ENCODE data around the gene NRROS. TPM values are rescaled to one million over a fixed set of nuclear protein-coding genes. Genes with fewer than 3 reads are reported as not detected.

Gene NRROS
- polyA plus RNA-seq, 1 of the 3 experiments (the other 2 are of a cell fraction) = 0.25 TPM

DNA sequence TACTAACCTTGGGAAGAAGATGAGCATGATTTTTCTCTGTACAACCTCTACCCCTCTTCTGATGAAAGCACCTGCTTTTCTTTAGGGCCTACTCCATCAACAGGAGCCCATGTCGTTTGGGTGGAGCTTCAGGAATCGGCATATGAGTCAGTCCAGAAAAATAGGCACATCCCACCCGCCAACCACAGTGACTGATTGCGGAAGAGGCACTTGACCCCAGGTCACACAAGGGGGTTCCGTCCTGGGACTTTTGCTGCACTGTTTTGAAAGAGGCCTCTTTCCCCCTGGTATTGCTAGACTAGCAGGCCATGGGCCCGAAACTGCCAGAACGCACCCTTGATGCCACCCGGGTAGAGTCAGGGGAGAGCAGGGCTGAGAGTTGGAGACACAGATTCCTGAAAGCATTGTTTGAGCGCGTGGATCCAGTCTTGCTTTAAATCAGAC lies 19.3 kb upstream of the NRROS start:
- TF ChIP-seq TEAD4 (IDR thresholded peaks at IDR 0.05; ENCODE audit: borderline replicate concordance, insufficient read depth) = no peak
- TF ChIP-seq SIN3A (IDR thresholded peaks at IDR 0.05; ENCODE audit: borderline replicate concordance, low read depth, low read length) = no peak
- no peak for TF ChIP-seq NFIC (IDR thresholded peaks at IDR 0.05; ENCODE audit: borderline replicate concordance)
- TF ChIP-seq RCOR1 (IDR thresholded peaks at IDR 0.05; ENCODE audit: low read length) = no peak
- TF ChIP-seq, protein P1, sequence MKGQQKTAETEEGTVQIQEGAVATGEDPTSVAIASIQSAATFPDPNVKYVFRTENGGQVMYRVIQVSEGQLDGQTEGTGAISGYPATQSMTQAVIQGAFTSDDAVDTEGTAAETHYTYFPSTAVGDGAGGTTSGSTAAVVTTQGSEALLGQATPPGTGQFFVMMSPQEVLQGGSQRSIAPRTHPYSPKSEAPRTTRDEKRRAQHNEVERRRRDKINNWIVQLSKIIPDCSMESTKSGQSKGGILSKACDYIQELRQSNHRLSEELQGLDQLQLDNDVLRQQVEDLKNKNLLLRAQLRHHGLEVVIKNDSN (IDR thresholded peaks at IDR 0.05; ENCODE audit: borderline replicate concordance, low read depth) = no peak
- TF ChIP-seq, protein P2, sequence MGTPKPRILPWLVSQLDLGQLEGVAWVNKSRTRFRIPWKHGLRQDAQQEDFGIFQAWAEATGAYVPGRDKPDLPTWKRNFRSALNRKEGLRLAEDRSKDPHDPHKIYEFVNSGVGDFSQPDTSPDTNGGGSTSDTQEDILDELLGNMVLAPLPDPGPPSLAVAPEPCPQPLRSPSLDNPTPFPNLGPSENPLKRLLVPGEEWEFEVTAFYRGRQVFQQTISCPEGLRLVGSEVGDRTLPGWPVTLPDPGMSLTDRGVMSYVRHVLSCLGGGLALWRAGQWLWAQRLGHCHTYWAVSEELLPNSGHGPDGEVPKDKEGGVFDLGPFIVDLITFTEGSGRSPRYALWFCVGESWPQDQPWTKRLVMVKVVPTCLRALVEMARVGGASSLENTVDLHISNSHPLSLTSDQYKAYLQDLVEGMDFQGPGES (IDR thresholded peaks at IDR 0.05; ENCODE audit: low read depth, low read length) = no peak
- no peak for TF ChIP-seq EP300 (IDR thresholded peaks at IDR 0.05; ENCODE audit: borderline replicate concordance in 1 of 2, low read depth in 1 of 2, low read length in 1 of 2)
- no peak for TF ChIP-seq TAF1 (IDR thresholded peaks at IDR 0.05; ENCODE audit: borderline replicate concordance, low read depth, low read length)
- TF ChIP-seq EZH2phosphoT487 (IDR thresholded peaks at IDR 0.05; ENCODE audit: borderline replicate concordance, low read depth) = no peak
- TF ChIP-seq FOSL2 (IDR thresholded peaks at IDR 0.05; ENCODE audit: borderline replicate concordance, low read depth) = no peak
- no peak for TF ChIP-seq RXRA (IDR thresholded peaks at IDR 0.05; ENCODE audit: borderline replicate concordance, low read depth)
- TF ChIP-seq, protein P3, sequence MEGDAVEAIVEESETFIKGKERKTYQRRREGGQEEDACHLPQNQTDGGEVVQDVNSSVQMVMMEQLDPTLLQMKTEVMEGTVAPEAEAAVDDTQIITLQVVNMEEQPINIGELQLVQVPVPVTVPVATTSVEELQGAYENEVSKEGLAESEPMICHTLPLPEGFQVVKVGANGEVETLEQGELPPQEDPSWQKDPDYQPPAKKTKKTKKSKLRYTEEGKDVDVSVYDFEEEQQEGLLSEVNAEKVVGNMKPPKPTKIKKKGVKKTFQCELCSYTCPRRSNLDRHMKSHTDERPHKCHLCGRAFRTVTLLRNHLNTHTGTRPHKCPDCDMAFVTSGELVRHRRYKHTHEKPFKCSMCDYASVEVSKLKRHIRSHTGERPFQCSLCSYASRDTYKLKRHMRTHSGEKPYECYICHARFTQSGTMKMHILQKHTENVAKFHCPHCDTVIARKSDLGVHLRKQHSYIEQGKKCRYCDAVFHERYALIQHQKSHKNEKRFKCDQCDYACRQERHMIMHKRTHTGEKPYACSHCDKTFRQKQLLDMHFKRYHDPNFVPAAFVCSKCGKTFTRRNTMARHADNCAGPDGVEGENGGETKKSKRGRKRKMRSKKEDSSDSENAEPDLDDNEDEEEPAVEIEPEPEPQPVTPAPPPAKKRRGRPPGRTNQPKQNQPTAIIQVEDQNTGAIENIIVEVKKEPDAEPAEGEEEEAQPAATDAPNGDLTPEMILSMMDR (IDR thresholded peaks at IDR 0.05) = no peak
- no peak for TF ChIP-seq GATA2 (CRISPR knock-in tag; IDR thresholded peaks at IDR 0.05)
- no peak for TF ChIP-seq GABPA (IDR thresholded peaks at IDR 0.05; ENCODE audit: low read depth)
- no peak for TF ChIP-seq RAD21 (IDR thresholded peaks at IDR 0.05; ENCODE audit: low read length)
- ChIA-PET CTCF (no interaction called here), POLR2A (interaction anchor here (0.5 kb wide), 1 partner anchor 321 kb away, joined by 3 read pairs; no protein-coding TSS in a partner anchor)
- Histone ChIP-seq H3K27ac (ENCODE audit: low read depth in 2 of 2, low read length in 1 of 2) (no peak overlapping the region), H3K27me3 (ENCODE audit: insufficient read depth) (0 out of 2 replicates have a peak, but pooled peaks cover 5% of the 10 kb centered on the region), H3K36me3 (replicated peaks in 1 of 2; ENCODE audit: control insufficient read depth in 1 of 2, insufficient read depth in 2 of 2, low read length in 1 of 2) (no peaks in the 10 kb centered on the region), H3K79me2 (ENCODE audit: insufficient read depth) (no peaks in the 10 kb centered on the region), H3K9me3 (no peaks in the 10 kb centered on the region), H3K4me1 (ENCODE audit: control insufficient read depth in 1 of 2, insufficient read depth in 2 of 2, low read depth in 1 of 2, low read length in 1 of 2) (no peaks in the 10 kb centered on the region), H2AFZ (ENCODE audit: low read depth) (no peak overlapping the region), H3F3A (replicated peaks; ENCODE audit: insufficient read depth) (no peaks in the 10 kb centered on the region), H3K4me3 (ENCODE audit: low read depth in 2 of 2, low read length in 1 of 2) (no peak overlapping the region), H3K9me2 (no peaks in the 10 kb centered on the region), H4K20me1 (ENCODE audit: insufficient read depth) (no peaks in the 10 kb centered on the region), H3K9ac (no peak overlapping the region), H3K4me2 (no peak overlapping the region)
- DNase-seq = no peak
- 90% methylated on average over 10 of the region's 10 CpGs for WGBS (ENCODE audit: low lambda C conversion rate)
